HG03575 (cell line): Measurements from ENCODE around the gene RYR3.

ENCODE experiments used
- ATAC-seq: cut with Tn5 transposase; IDR thresholded peaks from one replicate; pipeline ENCODE4 v1.9.1; 2021; ENCODE audit not compliant: unreplicated experiment, insufficient number of reproducible peaks, low FRiP score; ENCODE audit errors: extremely low read depth

Gene RYR3

DNA sequence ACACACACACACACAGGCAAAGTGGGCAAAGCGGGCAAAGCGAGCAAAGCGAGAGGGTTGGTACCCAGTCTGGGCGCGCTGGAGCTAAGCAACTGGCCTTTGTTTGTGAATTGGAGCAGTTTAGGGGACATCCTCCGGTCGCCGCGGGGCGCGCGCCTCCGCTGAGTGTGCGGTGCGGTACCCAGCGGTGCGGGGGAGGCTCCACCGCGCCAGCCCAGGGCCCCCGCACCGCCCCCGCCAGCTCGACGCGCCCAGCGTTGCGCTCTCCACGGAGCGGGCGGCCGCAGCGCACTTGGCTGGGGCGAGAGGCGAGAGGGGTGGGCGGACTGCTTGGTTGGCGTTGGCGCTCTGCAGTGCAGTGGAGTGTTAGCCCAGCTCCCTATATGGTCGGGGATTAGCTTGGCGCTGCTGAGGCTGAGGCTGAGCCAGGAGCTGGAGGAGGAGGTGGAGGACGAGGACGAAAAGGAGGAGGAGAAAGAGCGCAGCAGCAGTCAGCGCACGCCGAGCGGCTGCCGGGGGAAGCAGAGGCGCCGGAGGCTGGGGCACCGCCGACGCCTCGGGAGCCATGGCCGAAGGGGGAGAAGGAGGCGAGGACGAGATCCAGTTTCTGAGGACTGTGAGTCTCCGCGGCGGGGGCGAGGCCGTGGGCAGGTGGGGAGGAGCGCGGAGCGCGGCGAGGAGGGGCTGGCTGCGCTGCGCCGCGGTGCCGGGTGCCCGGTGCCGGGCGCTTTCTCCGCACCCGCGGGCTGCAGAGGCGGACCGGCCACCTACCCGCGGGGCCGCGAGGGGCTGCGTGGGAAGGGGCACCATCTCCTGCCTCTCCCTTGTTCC, at the start of gene RYR3:
Gene RYR3 (plus strand): TSS at position 487 of the 831 bp plus-strand sequence. CDS start 79 bp downstream, at position 566.
- no peak for ATAC-seq

GRCh38 chr15:33262306-33262705, 48.5 kb upstream of the RYR3 start:
- no peak for ATAC-seq

- no peak for ATAC-seq
These were observed 33.1 kb upstream of the RYR3 start for GRCh38 chr15:33277689-33278088.

DNA sequence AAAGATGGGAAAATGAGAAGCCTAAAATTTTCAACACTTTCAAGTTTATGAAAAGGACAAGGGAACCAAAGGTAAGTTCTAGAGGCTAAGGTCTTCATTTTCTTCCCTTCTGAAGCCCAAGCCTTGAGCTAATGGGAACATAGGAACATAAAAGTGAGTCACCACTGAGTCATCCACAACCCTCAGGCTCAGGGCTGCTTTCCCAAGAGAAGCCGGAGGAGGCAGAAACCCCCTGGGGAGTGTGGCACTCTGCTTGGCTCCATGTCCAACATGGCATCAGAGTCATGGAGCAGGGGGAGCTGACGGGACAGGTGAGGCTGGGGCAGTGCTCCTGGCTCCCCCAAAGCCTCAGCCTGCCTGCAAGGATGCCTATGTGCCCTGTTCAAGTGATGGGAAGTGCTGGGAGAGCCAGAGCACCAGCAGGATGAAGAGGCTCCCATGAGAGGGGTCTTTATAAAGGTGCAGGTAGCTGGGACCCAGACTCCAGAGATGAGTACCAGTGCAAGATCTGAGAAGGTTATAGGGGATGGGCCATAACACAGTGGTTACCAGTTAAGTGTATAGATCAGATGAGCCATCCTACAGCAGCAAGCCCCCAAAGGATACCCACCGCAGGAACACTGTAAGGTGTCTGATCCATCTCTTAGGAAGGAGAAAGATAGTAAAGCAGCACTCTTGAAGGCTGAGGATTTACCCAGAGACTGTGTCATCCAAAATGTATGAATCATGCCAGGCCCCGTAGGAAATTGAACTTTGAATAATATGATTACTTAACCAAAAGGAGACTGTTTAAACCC, 31.8 kb upstream of the RYR3 start:
- ATAC-seq: no peak

DNA sequence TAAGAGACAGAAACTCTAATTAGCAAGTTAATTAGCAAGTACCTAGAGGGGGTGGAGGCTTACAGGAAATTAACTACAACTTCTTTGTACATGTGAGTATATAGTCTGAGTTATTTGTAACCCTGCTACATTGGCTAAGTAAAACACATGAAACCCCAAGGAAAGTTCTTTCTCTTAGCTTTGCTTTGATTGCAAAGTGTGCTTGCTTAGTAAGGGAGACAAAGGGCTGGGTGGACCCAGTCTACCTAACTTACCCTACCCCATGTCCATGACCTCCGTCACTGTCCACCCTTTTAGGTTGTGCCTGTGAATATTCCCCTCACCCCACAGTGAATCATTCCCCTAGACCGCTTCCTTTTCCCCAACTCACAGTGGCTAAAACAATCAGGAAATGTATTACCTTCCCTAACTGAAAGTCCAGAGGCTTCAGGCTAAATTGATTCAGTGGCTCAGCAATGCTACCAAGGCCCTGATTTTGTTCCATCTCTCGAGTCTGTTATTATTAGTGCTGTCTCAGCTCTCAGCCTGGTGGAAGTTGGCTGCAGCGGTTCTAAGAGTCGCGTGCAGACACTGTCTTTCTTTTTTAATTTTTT, 31.1 kb upstream of the RYR3 start:
- no peak for ATAC-seq

DNA sequence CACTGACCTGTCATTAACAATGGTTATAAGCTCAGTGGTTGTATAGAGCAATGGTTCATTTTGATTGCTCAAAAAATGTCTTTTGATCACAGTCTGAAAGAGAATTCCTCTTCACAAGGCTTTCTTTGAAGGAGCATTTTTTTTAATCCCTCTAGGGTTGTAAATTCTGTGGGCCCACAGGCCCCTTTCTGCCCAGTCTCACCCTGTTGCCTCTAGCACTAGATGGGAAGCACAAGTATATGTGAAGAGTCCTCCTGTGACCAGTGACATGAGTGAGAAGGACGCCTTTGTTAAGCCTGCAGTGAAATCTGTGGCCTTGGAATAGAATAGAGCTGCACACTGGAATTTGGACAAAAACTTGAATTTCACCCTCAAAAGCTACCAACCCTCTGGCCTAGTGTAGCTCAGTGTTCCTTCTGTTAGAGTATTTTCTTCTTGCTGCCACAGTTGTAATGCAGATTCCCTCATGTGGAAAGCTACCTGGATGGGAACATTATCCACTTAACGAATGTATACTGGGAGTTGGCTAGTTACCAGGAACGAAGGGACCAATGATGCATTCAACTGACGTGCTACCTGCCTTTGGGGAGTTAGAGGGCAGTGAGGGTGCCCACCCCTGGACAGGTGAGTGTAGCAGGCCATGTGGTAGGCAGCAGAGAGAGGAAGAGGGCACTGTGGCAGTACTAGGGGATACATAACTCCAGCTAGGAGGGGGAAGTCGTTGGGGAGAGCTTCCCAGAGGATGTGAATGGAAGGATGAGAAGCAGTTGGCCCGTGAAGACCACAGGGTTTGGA, 28.3 kb upstream of the RYR3 start:
- ATAC-seq: no peak

GRCh38 chr15:33283576-33283975, 27.2 kb upstream of the RYR3 start:
- ATAC-seq: no peak

DNA sequence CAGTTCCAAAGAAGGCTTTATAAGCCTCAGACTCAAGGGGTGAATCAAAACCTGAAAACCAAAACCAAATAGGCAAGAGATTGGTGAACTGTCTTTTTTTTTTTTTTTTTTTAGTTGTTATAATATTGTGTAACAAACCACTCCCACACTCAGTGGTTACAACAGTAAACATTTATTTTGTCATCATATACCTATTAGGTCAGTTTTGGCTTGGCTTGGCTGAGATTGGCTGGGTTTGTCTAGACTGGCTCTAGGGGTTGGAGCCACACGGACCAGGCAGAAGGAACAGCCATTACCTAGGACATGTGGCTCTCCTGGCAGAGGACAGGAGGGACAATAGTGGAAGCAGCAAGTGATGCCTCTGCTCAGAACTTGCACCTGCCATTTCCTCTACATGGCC, 26.4 kb upstream of the RYR3 start:
- ATAC-seq: no peak

GRCh38 chr15:33292717-33293307, 18.0 kb upstream of the RYR3 start:
- ATAC-seq: no peak

DNA sequence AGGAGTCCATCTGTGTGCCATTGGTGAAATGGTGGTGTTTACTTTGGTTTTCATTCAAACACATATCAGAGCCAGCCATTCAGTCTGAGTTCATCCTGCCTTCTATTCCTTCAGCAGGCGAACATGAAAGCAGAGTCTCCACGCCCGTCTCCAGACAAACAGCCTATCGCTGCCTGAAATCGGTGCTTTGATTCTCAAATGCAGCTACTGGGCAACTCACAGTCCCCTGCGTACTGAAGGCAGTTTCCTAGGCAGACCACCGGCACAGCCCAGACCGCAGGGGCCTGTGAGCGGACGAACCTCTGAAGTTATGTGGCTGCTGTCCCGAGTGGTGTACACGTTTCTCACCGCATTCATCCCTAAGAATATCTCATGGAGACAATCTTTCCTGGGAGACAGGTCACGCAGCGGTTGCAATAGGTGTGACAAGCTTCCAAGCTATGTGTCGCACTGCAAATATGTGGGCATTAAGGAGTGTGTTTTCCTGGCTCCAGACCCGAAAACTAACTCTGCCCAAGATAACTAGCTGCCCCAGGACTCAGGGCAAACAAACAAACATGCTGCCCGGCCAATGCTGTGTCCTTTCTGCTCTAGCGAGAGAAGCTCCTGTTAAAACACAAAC, 16.9 kb upstream of the RYR3 start:
- ATAC-seq: no peak

- no peak for ATAC-seq
These were observed 14.7 kb upstream of the RYR3 start for GRCh38 chr15:33296050-33296449.

DNA sequence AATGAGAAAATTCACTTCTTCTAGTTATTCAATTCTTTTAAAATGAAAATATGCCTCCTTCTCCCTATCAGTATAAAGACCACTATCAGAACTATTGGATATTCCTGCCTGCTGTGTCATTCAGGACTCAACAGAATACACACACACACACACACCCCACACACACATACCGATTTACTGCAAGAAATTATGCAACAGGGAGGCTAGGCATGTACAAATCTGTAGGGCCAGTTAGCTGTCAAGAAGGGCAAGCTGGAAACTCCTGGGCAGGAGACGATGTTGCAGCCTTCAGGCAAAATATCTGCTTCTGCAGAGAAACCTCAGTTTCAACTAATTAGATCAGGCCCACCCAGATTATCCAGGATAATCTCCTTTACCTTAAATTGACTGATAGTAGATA, 13.9 kb upstream of the RYR3 start:
- ATAC-seq: no peak

- no peak for ATAC-seq
These were observed 12.1 kb upstream of the RYR3 start for GRCh38 chr15:33298631-33299030.

DNA sequence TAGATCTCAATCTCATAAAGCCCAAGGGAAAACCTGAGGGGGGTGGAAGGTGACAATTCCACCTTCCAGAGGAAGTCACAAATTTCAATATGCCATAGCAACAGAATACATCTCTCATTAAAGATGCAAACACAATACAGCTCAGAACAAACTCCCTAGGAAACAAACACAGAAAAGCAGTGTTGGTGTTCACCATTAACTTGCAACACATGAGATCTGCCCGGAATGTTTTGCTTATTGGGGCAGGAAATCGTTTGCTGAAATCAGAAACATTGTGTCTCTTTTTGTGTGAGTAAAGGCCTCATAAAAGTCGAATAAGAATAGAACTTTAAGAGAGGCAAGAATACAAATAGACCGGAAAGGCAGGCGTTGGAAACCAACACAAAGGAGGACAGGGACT, 5.8 kb upstream of the RYR3 start:
- no peak for ATAC-seq

- ATAC-seq: no peak
These were observed 1.0 kb upstream of the RYR3 start for GRCh38 chr15:33309602-33310276.

GRCh38 chr15:33311312-33311971, 675 bp downstream of the RYR3 start:
- no peak for ATAC-seq

DNA sequence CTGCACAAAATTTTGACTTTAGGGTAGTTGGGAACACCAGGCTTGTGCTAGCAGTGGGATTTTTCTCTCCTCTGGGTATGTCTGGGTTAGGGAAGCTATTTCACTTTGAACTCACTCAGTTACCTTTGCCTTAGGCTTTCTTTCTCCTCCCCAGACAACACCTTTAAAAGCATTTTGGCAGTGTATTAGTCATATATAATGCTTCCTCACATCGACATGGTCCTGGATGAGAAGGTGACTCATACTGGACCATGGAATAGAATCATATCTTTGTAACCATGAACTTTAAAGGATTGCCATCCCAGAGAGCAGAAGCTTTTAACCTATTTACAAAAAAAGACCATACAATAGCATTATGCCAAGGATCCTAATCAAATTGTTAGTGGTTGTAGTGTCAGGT, 2.7 kb downstream of the RYR3 start:
- ATAC-seq: no peak
